Lung microvascular endothelial cell (primary cell): Measurements from ENCODE around the gene MYH7. TPM values are rescaled to one million over a fixed set of nuclear protein-coding genes. Genes with fewer than 3 reads are reported as not detected.
"Not testable (repeated sequence)": the region's sequence is repeated elsewhere in the genome, so short reads cannot be mapped to it uniquely, and the experiment has no call there.

ENCODE experiments used
- DNase-seq, 2 donors: peaks; one replicate each; pipeline versions ENCODE4 v3.0.0 to v3.0.0-alpha.2; 2010; ENCODE audit warnings: low read depth in 2 of 2
- total RNA-seq: library from RNA; depleted of rRNA; stranded (reverse); fragments of >200 nt; gene quantifications from 2 replicates; pipeline ENCODE4 v1.2.1, GENCODE V29; 2014

Gene MYH7
- total RNA-seq, 1 donor from 2014 or later, result not detected

DNA sequence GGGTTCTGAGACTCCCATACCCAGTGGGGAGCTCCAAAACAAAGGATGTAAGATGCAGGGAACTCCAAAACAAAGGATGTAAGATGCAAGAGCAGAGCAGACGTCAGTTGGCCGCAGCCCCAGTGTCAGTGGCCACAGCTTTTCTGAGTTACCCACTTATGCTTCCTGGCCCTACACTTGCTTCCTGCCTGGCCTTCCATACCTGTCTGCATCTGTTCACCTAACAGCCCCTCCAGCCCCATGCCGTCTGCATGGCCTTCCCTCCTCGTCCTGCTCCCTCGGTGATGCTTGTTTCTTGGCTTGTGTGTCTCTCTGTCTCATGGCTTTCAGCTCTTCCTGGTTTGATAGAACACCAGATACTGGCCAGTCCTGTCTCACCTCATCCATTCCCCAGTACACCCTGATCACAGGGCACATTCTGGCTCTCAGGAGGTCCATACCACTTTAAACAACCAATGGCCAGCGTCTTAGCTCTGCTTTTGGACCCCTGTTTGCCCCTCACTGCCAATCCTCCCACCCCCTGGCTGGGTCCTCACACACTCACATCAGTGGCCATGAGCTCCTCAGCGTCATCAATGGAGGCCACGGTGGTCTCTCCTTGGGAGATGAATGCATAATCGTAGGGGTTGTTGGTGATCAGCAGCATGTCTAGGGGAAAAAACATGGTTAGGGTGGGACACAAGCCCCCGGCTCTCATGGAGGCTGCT, 5.3 kb downstream of the MYH7 start:
- DNase-seq, result no peak

DNA sequence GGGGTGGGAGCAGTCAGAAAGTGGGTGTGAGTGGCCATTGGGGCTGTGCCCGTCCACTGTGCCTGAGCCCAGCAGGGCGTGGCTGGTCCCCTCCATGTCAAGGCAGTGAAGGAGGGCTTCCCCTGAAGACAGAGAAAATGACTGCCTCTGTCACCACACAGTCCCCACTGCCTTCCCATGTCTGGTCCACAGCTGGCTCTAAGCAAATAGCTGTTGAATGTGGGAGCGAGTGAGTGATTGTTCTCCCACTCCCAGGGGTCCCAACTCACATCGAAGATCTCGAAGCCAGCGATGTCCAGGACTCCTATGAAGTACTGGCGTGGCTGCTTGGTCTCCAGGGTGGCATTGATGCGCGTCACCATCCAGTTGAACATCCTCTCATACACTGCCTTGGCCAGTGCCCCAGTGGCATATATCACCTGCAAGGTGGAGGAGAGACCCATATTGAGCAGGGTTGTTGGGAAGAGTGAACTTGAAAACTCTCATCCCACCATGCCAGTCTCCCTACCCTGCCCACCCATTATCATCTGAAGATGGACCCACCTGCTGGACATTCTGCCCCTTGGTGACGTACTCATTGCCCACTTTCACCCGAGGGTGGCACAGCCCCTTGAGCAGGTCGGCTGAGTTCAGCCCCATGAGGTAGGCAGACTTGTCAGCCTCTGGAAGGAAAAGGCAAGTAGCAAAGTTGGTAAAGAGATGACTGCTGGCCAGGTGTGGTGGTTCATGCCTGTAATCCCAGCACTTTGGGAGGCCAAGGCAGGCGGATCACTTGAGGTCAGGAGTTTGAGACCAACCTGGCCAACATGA, 6.6 kb downstream of the MYH7 start:
- DNase-seq, result no peak

DNA sequence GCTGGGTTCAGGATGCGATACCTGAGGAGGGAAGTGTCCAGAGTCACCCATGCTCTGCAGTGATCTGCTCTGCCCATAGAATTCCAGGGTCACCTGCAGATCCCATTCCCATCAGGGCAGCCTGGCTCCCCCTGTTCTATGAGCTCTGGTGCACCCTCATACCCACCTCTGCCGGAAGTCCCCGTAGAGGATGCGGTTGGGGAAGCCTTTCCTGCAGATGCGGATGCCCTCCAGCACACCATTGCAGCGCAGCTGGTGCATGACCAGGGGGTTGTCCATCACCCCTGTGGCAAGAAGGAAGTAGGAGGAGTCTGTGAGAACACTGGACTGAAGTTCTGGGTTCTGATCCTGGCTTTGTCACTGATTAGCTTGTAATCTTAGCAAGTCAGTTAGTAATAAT, 9.7 kb downstream of the MYH7 start:
- DNase-seq, result not testable (repeated sequence)

DNA sequence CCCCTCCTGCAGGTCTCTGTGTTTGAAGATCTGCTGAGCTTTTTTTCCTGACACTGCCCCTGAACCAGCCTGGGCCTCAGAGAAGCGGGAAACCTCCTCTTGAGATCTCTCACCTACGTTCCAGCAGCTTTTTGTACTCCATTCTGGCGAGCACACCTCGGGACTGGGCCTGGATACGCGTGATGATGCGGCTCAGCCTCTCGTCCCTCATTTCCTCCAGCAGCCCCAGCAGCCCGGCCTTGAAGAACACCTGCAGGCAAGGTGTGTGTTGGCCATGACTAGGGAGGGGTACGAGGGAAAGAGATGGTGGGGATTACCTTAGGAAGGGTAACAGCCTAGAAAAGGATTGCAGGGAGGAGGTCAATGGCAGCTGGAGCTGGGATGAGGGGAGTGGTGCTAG, 10.3 kb downstream of the MYH7 start:
- no peak for DNase-seq

DNA sequence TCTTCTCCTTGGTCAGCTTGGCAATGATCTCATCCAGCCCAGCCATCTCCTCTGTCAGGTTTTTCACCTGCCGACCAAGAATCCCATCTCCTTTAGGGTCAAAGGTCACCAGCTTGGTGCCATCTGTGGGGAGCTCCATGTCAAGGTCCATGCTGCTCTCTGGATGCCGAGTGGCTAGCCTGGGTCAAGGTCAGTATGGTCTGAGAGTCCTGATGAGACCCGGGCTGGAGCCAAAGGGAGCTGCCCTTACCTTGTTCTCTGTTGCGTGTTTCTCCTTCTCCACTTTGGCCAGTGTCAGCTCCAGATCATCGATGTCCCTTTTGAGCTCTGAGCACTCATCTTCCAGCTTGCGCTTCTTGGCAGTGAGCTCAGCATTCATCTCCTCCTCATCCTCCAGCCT, 11.8 kb downstream of the MYH7 start:
- no peak for DNase-seq

DNA sequence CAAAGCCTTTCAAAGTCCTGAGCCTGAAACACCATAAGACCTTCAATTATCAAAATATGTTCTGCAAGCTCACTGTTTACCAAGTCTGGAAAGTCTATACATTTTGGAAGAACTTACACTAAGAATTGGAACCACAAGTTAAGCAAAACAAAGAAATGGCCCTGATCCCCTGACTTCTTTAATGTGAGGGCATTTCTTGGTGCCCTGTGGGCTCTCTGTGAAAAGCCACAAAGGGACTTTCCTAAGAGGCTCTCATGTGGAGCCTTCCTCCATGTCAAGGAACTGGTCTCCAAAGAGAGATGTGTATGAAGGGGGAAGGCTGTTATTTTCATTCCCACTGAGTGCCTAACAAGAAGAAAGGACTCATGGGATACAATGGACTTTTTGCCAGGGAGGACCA, 13.9 kb downstream of the MYH7 start:
- no peak for DNase-seq

DNA sequence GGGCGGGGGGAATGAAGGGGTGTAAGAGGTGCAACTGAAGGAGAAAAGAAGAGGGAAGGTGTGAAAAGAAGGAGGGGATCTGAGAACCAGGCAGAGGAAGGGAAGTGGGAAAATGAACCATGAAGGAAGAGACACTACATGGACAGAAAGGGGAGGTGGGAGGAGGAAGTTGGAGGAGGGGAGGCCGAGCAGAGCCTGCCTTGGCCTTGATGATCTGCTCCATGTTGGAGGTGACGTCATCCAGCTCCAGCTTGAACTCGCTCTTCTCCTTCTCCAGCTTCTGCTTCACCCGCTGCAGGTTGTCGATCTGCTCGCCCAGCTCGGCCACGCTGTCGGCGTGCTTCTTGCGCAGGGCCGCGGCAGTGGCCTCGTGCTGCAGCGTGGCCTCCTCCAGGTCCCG, 15.8 kb downstream of the MYH7 start:
- not testable (repeated sequence) for DNase-seq

DNA sequence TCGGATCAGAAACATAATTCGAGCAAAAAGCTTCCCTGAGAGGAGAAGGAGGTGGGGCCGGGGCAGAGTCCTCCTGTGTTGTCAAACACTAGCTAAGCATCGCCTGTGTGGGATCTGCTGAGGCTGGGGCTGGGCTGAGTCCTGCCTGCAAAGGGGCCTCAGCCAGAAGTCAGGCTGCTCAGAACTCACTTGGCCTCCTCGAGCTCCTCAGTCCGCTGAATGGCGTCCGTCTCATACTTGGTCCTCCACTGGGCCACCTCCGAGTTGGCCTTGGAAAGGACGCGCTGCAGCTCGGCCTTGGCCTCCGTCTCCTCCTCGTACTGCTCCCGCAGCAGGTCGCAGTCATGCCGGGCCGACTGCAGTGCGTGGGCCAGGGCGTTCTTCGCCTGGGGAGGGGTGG, 17.4 kb downstream of the MYH7 start:
- no peak for DNase-seq

DNA sequence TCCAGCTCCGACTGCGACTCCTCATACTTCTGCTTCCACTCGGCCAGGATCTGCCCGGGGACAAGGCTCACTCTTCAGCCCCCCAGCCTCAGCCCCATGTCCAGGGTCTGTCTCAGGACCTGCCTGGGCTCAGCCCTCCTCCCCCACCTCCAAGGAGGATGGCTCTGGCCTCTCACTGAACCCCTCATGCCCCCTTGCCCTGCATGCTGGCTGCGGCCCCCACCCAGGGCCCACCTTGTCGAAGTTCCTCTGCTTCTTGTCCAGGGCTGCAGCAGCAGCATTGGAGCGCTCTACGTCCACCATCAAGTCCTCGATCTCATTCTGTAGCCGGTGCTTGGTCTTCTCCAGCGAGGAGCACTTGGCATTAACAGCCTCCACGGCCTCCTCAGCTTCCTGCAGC, 18.2 kb downstream of the MYH7 start:
- DNase-seq, result not testable (repeated sequence)

DNA sequence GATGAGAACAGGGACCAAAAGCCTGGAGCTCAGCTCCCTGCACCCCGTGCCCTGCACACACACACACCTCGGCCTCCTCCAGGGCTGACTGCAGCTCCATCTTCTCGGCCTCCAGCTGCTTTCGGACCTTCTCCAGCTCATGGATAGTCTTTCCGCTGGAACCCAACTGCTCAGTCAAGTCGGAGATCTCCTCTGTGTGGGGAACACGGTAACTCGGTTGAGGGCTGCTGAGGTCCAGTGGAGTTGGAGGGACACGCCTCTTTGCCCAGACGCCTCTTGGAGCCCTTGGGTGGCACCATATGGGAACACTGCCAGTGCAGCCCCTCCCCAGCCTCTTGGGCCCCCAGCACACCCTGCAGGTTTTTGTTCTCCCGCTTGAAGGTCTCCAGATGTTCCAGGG, 18.7 kb downstream of the MYH7 start:
- DNase-seq, result no peak

DNA sequence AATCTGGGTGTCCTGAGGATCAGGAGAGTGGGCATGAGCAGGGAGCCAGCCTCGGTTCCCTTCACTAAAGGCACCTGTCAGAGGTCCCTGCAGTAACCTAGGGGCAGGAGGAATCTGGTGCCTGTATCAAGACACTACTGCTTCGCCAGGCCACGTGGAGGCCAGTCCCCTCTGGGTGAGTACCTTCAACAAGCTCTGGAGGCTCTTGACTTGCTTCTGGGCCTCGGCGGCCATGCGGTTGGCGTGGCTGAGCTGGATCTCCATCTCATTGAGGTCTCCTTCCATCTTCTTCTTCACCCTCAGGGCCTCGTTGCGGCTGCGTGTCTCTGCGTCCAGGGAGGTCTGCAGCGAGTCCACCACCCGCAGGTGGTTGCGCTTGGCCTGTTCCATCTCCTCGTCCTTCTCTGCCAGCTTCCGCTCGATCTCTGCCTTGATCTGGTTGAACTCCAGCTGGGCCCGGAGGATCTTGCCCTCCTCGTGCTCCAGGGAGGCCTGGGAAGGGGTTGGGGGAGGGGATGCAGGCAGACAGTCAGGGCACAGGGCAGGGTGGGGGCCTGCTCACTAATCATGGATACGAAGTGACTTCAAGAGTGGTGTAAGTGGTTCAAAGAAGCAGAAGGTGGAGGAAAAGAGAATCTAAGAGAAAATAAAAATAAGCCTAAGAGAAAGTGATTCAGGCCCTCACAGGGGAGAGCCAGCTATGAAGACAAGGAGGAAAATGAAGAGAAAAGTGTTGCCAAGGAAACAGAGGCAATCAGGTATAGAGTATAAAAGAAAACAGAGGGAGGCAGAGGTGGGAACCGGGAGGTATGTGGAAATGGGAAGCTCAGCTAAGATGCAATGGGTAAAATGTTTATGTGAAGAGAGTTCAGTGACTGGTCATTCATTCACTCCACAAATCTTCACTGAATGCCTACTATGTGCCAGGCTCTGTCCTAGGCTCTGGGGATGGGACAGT, 19.4 kb downstream of the MYH7 start:
- no peak for DNase-seq

DNA sequence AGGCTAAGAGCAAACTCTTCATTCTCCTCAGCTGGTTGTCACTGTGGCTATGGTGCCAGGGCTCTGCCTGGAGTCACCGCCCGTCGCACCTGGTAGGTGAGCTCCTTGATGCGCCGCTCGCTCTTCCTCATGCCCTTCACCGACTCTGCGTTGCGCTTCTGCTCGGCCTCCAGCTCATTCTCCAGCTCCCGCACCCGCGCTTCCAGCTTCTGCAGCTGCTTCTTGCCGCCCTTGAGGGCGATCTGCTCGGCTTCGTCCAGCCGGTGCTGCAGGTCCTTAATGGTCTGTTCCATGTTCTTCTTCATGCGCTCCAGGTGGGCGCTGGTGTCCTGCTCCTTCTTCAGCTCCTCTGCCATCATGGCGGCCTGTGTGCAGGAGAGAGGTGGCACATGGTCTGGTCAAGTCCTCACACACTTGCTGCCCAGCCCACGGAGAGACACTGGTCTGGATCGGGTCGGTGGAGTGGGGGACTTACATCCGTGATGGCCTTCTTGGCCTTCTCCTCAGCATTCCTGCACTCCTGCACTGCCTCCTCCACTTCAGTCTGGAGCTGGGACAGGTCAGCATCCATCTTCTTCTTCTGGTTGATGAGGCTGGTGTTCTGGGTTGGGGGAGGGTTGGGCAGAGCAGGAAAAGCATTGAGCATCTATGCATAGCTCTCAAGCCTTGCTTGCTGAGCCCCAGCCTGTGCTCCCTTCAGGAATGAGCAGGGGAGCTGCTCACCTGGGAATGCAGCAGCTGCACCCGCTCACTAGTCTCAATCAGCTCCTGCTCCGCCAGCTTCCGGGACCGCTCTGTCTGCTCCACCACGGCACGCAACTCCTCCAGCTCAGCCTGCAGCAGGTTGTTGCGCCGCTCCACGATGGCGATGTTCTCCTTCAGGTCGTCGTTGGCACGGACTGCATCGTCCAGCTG, 20.3 kb downstream of the MYH7 start:
- no peak for DNase-seq

DNA sequence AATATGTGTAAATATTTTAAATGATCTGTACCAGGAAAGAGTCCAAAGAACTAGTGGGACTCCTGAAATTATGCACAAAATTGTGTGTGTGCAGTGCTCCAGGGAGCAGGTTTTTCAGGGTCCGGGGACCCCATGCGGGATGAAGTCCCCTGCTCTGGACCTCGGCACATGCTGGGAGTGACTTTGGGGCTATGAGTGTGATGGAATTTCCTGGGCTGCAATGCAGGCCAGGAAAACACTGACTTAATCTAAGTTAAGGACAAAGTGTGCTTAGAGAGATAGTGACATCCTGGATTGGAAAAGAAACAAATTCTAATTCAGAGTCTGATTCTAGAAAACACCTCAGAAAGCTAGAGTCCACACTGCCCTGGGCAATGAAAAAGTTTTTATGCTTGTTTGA, 21.2 kb downstream of the MYH7 start:
- DNase-seq, result no peak

DNA sequence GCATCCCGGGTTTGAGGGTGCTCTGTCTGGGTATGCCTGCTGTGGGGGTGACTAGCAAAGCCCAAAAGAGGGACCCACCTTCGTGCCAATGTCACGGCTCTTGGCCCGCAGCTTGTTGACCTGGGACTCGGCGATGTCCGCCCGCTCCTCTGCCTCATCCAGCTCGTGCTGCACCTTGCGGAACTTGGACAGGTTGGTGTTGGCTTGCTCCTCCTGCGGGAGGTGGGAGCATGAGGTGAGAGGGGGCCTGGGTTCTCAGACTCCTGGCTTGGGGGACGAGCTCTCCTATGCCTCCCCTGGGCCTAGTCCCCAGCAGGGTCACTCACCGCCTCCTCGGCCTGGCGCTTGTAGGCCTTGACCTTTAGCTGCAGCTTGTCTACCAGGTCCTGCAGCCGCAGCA, 21.8 kb downstream of the MYH7 start:
- no peak for DNase-seq

DNA sequence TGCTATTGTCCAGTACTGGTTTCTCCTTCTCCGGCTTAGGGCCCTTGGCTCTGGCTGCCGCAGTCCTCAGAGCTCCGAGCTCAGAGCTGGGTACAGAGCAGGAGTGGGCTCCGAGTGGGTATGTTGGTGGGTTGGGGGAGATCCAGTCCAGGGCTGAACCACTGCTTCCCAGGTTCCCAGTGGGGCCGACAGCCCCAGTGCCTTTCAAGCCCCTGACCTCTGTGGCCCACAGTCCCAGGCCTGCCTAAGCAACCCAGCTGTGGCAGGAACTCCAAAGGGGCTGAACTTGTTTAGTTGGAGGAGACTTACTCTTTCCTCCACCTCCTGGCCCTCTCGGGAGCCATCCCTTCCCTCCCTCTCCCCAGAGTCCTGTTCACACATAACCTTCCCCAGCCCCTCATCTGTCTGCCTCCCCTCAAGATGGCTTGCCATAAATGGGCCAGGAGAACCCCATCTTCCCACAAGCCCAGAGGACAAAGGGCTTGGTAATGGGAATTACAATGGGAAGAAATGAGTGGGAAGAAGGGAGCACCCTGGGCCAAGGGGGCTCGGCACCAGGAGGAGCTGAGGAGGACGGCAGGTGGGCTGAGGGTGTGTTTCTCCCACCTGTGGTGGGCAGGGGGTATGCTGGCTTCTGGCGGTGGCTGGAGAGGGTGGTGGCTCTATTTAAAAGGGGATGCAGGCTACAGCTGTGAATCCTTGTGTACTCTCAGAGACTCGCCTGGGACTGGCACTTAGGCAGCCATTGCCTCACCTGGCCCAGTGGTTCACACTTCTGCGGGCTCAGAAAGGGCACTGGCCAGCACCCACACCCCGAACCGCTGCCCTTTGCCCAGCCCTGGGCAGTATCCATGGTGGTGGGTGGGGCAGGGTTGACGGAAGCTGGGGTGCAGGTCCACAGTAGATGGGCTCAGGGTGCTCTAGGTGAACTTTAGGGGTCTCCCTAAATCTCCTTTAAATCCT, 23.6 kb downstream of the MYH7 start:
- no peak for DNase-seq

DNA sequence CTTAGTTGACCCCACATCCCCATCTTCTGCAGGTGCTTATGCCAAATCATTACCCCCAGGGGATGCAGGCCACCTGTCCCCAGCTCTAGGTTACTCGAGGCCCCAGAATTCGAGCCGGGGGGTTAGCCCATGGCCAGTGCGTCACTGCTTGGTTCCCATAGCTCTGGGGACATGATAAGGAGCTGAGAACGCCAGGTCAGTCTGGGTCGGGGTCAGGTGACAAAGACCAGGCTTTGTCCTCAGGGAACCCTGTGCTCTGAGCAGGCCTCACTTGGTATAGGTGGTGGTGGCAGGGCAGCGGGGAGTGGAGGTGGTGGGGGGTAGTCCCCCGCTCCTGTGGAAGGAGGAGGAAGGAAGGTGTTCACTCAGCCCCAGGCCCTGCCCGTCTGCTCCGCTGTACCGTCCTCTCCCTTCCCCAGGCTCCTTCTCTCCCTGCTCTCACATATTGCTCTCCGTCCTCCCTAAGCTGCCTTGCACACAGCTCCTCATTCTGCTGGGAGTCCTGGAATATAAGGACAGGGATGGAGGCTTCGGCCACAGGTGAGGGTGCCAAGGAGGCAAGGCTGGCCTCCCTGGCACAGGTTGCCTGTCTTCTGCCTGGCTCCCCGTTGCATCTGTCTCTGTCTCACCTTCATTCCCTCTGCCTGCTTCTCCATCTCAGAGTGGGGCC, 25.4 kb downstream of the MYH7 start:
- DNase-seq, result no peak

DNA sequence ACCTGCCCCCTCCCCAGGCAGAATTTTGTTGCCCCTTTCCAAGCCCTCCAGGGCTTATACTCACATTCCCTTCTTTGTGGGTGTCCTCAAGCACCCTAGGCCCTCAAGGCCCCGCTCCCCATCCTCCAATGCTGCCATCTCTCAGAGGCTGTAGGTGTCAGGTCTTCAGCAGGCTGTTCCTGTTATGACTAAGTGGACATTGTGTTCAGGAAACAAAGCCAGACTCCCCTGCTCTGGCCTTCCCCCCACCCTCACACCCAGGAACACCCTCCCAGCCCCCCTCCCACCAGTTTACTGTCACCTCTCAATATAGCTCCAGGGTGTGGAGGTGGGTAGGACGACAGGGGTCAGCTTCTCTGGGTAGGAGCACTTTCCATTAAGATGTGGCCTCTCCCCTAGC, 26.0 kb downstream of the MYH7 start:
- DNase-seq, result no peak

DNA sequence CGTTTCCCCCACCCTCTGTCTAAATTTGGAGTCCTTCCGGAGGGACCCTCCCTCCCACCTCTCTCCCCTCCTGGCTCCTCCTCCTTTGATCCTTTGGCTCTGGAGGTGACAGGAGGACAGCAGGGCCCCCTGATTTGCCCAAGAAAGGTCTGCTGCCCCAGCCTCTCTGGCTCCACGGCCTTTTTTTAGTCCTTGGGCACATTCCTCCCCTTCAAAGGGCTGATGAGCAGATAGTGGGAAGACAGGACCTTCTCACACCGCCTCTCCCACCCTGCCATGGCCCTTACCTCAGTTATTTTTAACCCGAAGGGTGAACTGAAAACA, 27.2 kb downstream of the MYH7 start:
- DNase-seq, result no peak

DNA sequence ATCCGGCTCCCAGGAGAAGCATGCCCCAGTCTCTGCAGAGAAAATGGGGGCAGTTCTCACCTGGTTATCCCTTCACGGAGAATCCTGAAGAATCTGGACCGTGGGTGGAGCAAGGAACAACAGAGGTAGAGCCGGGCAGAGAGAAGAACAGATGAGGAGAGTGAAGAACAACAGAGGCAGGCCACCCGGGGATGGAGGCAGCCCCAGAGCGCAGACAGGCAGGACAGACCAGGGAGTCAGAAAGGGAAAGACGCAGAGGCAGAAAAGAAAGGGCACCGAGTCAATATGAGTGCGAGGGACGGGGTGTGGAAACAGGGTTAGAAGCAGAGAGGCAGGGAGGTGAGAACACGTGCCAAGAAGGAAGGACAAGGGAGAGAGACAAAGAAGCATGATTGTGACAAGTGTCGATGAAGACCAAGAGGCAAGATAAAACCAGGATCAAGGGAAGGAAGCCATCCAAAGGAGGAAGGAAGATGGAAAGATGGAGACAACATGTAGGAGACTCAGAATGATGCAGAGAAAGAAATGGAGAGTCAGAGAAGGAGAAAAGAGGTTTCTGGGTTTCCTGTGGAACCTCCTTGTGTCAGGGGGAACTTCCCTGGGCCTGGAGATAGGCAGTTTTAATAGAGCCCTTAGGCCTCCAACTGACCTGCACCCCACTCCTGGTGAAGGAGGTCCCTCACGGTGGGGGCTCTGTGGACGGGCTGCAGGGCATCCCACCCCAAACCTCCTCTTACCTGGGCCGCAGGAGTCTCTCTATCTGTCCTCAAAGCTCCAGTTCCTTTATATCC, 27.7 kb downstream of the MYH7 start, which contains the start of gene MYH6:
TSS of gene MYH6 (minus strand) at position 758 of the 791 bp plus-strand sequence. CDS start 1,050 bp downstream, outside the sequence.
- DNase-seq, result no peak
